IMR-90 (cell line): Measurements from ENCODE around the gene MCHR2. TPM values are rescaled to one million over a fixed set of nuclear protein-coding genes. Genes with fewer than 3 reads are reported as not detected.

ENCODE experiments used
- ATAC-seq: fragments of 200-7000 bp; cut with Tn5 transposase; 2 replicates; pipeline ENCODE4 v1.9.1; 2020; ENCODE audit warnings: low read depth, mild to moderate bottlenecking, moderate library complexity
- BruUV-seq: library from RNA; stranded (reverse); fragments of 400-500 nt; replicated peaks from 2 replicates; lab custom pipeline; 2021; lab: Mats Ljungman, UMichigan
- CTCF ChIA-PET: fragments of 300-600 bp; formaldehyde crosslinking; extraction: SDS; loops from one replicate; lab custom pipeline; 2021; ENCODE audit warnings: antibody characterized with exemption; lab: Yijun Ruan, JAX
- POLR2A ChIA-PET: fragments of 300-600 bp; sonication (Branson Sonifier 250); formaldehyde crosslinking; loops from one replicate; lab custom pipeline; 2022; ENCODE audit warnings: antibody characterized with exemption; ENCODE audit not compliant: unreplicated experiment; lab: Charles Lee
- DNase-seq: peaks from one replicate; pipeline ENCODE4 v3.0.0; 2013
- H2AFZ ChIP-seq: replicated peaks from 2 replicates; pipeline ENCODE3; 2013; ENCODE audit warnings: low read length, mild to moderate bottlenecking; ENCODE audit not compliant: poor library complexity
- H2AK5ac ChIP-seq: 2 replicates; pipeline ENCODE4 v1.6.1; 2013; ENCODE audit warnings: low read depth, low read length, inconsistent platforms
- H2AK9ac ChIP-seq: replicated peaks from 2 replicates; pipeline ENCODE3; 2013; ENCODE audit warnings: mild to moderate bottlenecking, low read depth, low read length, moderate library complexity; ENCODE audit not compliant: poor library complexity
- H2BK120ac ChIP-seq: 2 replicates; pipeline ENCODE4 v1.6.1; 2013; ENCODE audit warnings: low read depth, low read length, inconsistent platforms
- H2BK15ac ChIP-seq: 3 replicates; pipeline ENCODE4 v1.6.1; 2013; ENCODE audit warnings: low read depth, low read length, inconsistent platforms
- H2BK20ac ChIP-seq: 2 replicates; pipeline ENCODE4 v1.6.1; 2013; ENCODE audit warnings: low read depth, mild to moderate bottlenecking, inconsistent platforms, low read length, moderate library complexity
- H2BK5ac ChIP-seq: 2 replicates; pipeline ENCODE4 v1.6.1; 2013; ENCODE audit warnings: mild to moderate bottlenecking, low read depth, low read length, inconsistent platforms; ENCODE audit not compliant: poor library complexity, severe bottlenecking
- H3K14ac ChIP-seq: replicated peaks from 2 replicates; pipeline ENCODE4 v1.6.1; 2013; ENCODE audit warnings: low read depth, low read length, inconsistent platforms
- H3K18ac ChIP-seq: 2 replicates; pipeline ENCODE4 v1.6.1; 2013; ENCODE audit warnings: low read depth, low read length, control low read depth
- H3K23ac ChIP-seq: 2 replicates; pipeline ENCODE4 v1.6.1; 2013; ENCODE audit warnings: low read depth, low read length, inconsistent platforms
- H3K27ac ChIP-seq: 2 replicates; pipeline ENCODE4 v1.5.1; 2013; ENCODE audit warnings: mild to moderate bottlenecking, control low read depth, low read length; ENCODE audit not compliant: insufficient read depth
- H3K27me3 ChIP-seq: 2 replicates; pipeline ENCODE4 v1.6.1; 2013; ENCODE audit warnings: low read length; ENCODE audit not compliant: control insufficient read depth, insufficient read depth
- H3K36me3 ChIP-seq: 2 replicates; pipeline ENCODE4 v1.6.1; 2013; ENCODE audit warnings: low read length, mixed read lengths; ENCODE audit not compliant: control insufficient read depth, insufficient read depth
- H3K4ac ChIP-seq: 2 replicates; pipeline ENCODE4 v1.6.1; 2013; ENCODE audit warnings: low read depth, low read length, inconsistent platforms
- H3K4me1 ChIP-seq: 2 replicates; pipeline ENCODE4 v1.6.1; 2013; ENCODE audit warnings: low read length, mixed read lengths; ENCODE audit not compliant: control insufficient read depth, insufficient read depth
- H3K4me2 ChIP-seq: 2 replicates; pipeline ENCODE4 v1.6.1; 2013; ENCODE audit warnings: low read depth, mild to moderate bottlenecking, control low read depth, low read length, moderate library complexity
- H3K4me3 ChIP-seq: 2 replicates; pipeline ENCODE4 v1.5.1; 2013; ENCODE audit warnings: low read depth, mild to moderate bottlenecking, control low read depth, low read length, moderate library complexity; ENCODE audit not compliant: insufficient read depth
- H3K56ac ChIP-seq: 2 replicates; pipeline ENCODE4 v1.6.1; 2013; ENCODE audit warnings: low read length, inconsistent platforms; ENCODE audit not compliant: insufficient read depth; ENCODE audit errors: extremely low read depth
- H3K79me1 ChIP-seq, 2 experiments: 2 replicates each; pipeline ENCODE4 v1.6.1; 2013; ENCODE audit warnings: low read length in 2 of 2, inconsistent platforms in 1 of 2, low read depth in 1 of 2
- H3K9ac ChIP-seq: 2 replicates; pipeline ENCODE4 v1.6.1; 2013; ENCODE audit warnings: low read depth, low read length, control low read depth
- H3K9me1 ChIP-seq: 2 replicates; pipeline ENCODE4 v1.6.1; 2013; ENCODE audit warnings: low read length, inconsistent platforms; ENCODE audit not compliant: insufficient read depth
- H3K9me3 ChIP-seq: 2 replicates; pipeline ENCODE4 v1.6.1; 2013; ENCODE audit warnings: low read length; ENCODE audit not compliant: control insufficient read depth, insufficient read depth
- H4K20me1 ChIP-seq: 2 replicates; pipeline ENCODE4 v1.6.1; 2013; ENCODE audit warnings: low read length, inconsistent platforms; ENCODE audit not compliant: insufficient read depth
- H4K5ac ChIP-seq: 2 replicates; pipeline ENCODE4 v1.6.1; 2013; ENCODE audit warnings: mild to moderate bottlenecking, low read depth, low read length, control low read depth
- H4K8ac ChIP-seq, 2 experiments: 2 replicates each; pipeline ENCODE4 v1.6.1; 2013; ENCODE audit warnings: low read depth in 2 of 2, low read length in 2 of 2, control low read depth in 1 of 2, inconsistent platforms in 1 of 2
- H4K91ac ChIP-seq: 2 replicates; pipeline ENCODE4 v1.6.1; 2013; ENCODE audit warnings: low read depth, low read length, inconsistent platforms; ENCODE audit not compliant: insufficient read depth
- MAZ ChIP-seq: IDR thresholded peaks from 2 replicates; pipeline ENCODE4 v1.6.1; 2012; ENCODE audit warnings: low read depth, mild to moderate bottlenecking, low read length, improper control_type of control experiment, moderate library complexity, borderline replicate concordance
- RAD21 ChIP-seq: IDR thresholded peaks from 2 replicates; pipeline ENCODE4 v1.6.1; 2012; ENCODE audit warnings: low read length, improper control_type of control experiment
- WGBS, 2 experiments: methylation state at CpG; one replicate each; pipeline versions ENCODE4 v1.1.5 to v1.1.7; 2013; ENCODE audit warnings: missing lambda C conversion rate in 2 of 2; ENCODE audit not compliant: insufficient read length in 1 of 2; ENCODE audit errors: extremely low coverage in 2 of 2; 5-methylcytosine and 5-hydroxymethylcytosine counted together
- dilution Hi-C: fragments of 300-500 bp; cut with HindIII; formaldehyde crosslinking; loops from one replicate; pipeline ENCODE4 v1.14.3; 2018; ENCODE audit warnings: low sequenced_read_pairs; ENCODE audit not compliant: unreplicated experiment
- in situ Hi-C: fragments of 300-500 bp; cut with MboI; formaldehyde crosslinking; loops from 3 replicates; pipeline ENCODE4 v1.14.3; 2019; ENCODE audit warnings: low sequenced_read_pairs, inconsistent platforms, mixed read lengths
- intact Hi-C: fragments of 100-400 bp; cut with micrococcal nuclease; formaldehyde crosslinking; loops from 2 replicates; pipeline ENCODE4 v1.10.0; 2022
- polyA plus RNA-seq, 3 experiments: library from polyadenylated mRNA; depleted of rRNA; stranded (reverse); fragments of >200 nt; gene quantifications; 2 replicates each; pipeline ENCODE4 v1.2.3, GENCODE V29; 2012; ENCODE audit warnings: low replicate concordance in 1 of 3
- total RNA-seq: library from RNA; depleted of rRNA; stranded (reverse); fragments of >200 nt; gene quantifications from 2 replicates; pipeline ENCODE4 v1.2.3, GENCODE V29; 2012
- TF ChIP-seq, protein P1 (sequence below): fragments of 150-350 bp; IDR thresholded peaks from 2 replicates; pipeline ENCODE4 v1.6.1; 2016; ENCODE audit warnings: low read depth, mild to moderate bottlenecking, low read length, moderate library complexity, borderline replicate concordance
- TF ChIP-seq, protein P2 (sequence below): fragments of 150-350 bp; IDR thresholded peaks from 2 replicates; pipeline ENCODE4 v1.6.1; 2017; ENCODE audit warnings: mild to moderate bottlenecking, antibody characterized with exemption, low read length, low read depth

The MCHR2 gene
- total and polyA plus RNA-seq, 2 of the 4 experiments (the other 2 are of a cell fraction), result not detected

- BruUV-seq, result no TSS peak
- no peak overlapping the region for H4K5ac ChIP-seq
- TF ChIP-seq, protein P1, sequence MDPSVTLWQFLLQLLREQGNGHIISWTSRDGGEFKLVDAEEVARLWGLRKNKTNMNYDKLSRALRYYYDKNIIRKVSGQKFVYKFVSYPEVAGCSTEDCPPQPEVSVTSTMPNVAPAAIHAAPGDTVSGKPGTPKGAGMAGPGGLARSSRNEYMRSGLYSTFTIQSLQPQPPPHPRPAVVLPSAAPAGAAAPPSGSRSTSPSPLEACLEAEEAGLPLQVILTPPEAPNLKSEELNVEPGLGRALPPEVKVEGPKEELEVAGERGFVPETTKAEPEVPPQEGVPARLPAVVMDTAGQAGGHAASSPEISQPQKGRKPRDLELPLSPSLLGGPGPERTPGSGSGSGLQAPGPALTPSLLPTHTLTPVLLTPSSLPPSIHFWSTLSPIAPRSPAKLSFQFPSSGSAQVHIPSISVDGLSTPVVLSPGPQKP, result no peak
- TF ChIP-seq MAZ (no peak), RAD21 (no peak)
- TF ChIP-seq, protein P2, sequence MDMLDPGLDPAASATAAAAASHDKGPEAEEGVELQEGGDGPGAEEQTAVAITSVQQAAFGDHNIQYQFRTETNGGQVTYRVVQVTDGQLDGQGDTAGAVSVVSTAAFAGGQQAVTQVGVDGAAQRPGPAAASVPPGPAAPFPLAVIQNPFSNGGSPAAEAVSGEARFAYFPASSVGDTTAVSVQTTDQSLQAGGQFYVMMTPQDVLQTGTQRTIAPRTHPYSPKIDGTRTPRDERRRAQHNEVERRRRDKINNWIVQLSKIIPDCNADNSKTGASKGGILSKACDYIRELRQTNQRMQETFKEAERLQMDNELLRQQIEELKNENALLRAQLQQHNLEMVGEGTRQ, result no peak
- DNase-seq (no peak), ATAC-seq (no peak)
- no peak overlapping the region for H3K14ac ChIP-seq
- no peak overlapping the region for H2AK9ac ChIP-seq
- H4K91ac ChIP-seq, result no peak overlapping the region
- no peak overlapping the region for H2BK5ac ChIP-seq
- no peak overlapping the region for H3K4me2 ChIP-seq
- H3K36me3 ChIP-seq, result no peaks in the 10 kb centered on the region
- H3K9ac ChIP-seq, result no peak overlapping the region
- H3K9me3 ChIP-seq, result no peaks in the 10 kb centered on the region
- dilution Hi-C loops (no loop called here), in situ Hi-C loops (no loop called here), intact Hi-C loops (no loop called here)
- H3K27me3 ChIP-seq, result peaks cover 6% of the 10 kb centered on the region
- H2BK15ac ChIP-seq, result no peak overlapping the region
- H3K4me3 ChIP-seq, result no peak overlapping the region
- ChIA-PET CTCF (interaction anchor here (0.6 kb wide), 1 partner anchor 12 kb away, joined by 3 read pairs; no protein-coding TSS in a partner anchor), POLR2A (no interaction called here)
- H2AFZ ChIP-seq, result no peak overlapping the region
- no peaks in the 10 kb centered on the region for H3K4me1 ChIP-seq
- H4K8ac ChIP-seq, result no peak overlapping the region
- no peaks in the 10 kb centered on the region for H4K20me1 ChIP-seq
- H3K23ac ChIP-seq, result no peak overlapping the region
- no peaks in the 10 kb centered on the region for H3K9me1 ChIP-seq
- H3K56ac ChIP-seq, result no peak overlapping the region
- no peaks in the 10 kb centered on the region for H3K79me1 ChIP-seq
- no peak overlapping the region for H2BK20ac ChIP-seq
- no peak overlapping the region for H2BK120ac ChIP-seq
- H3K27ac ChIP-seq, result no peak overlapping the region
- whole genome bisulfite sequencing, 2 experiments, result no CpG with 5 or more reads among the region's 3 CpGs
- no peak overlapping the region for H3K18ac ChIP-seq
- no peak overlapping the region for H2AK5ac ChIP-seq
- no peak overlapping the region for H3K4ac ChIP-seq
Observed at GRCh38 chr6:99879431-99879830, 114.6 kb downstream of the MCHR2 start.
